Breast epithelium (tissue), 3 donors: ENCODE results near the gene SLC39A13.

Experiments
- POLR2A ChIP-seq: fragments of 450-650 bp; IDR thresholded peaks from one replicate; pipeline ENCODE4 v1.6.1; 2016; ENCODE audit warnings: antibody characterized with exemption, mild to moderate bottlenecking, moderate library complexity
- POLR2AphosphoS5 ChIP-seq, 3 donors: sonication (generic); formaldehyde crosslinking; IDR thresholded peaks; one replicate each; pipeline ENCODE4 v1.6.1; 2017; ENCODE audit warnings: antibody characterized with exemption in 3 of 3

DNA sequence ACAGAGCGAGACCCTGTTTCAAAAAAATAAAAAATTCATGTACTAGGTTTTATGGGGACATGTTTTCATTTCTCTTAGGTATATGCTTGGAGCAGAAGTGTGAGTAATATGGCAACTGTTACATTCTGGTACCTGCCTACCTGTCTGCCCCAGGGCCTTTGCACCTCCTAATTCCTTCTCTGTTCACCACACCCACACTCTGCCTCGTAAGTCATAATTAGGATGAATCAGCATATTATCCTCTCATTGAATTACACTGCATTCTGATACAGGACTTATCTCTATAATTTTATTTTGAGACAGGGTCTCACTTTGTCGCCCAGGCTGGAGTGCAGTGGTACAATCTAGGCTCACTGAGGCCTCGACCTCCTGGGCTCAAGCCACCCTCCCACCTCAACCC, 43.6 kb downstream of the SLC39A13 start:
- no peak for TF ChIP-seq POLR2AphosphoS5 (IDR thresholded peaks at IDR 0.05)
- no peak for TF ChIP-seq POLR2A
